ENCODE results near the gene ACTR5. TPM values are rescaled to one million over a fixed set of nuclear protein-coding genes. Genes with fewer than 3 reads are reported as not detected.

ACTR5 gene
- total RNA-seq (2014; rRNA removed; shearing (Covaris generic)), result 21.1 and 22.2 TPM in 2 replicates

- Histone ChIP-seq H3K36me3 (0 out of 2 replicates have a peak, but pooled peaks cover 5% of the 10 kb centered on the region), H3K4me1 (peaks cover 4% of the 10 kb centered on the region; the same call in 1 of the 2 replicates), H3K9me3 (replicated peaks) (no peaks in the 10 kb centered on the region), H3K27ac (peak within 1 kb of the TSS; percentile 51), H3K27me3 (no peaks in the 10 kb centered on the region), H3K4me3 (peak within 1 kb of the TSS; percentile 95)
- peak; percentile 96 to 97 for DNase-seq
These were observed at the start of gene ACTR5 for GRCh38 chr20:38748097-38748860. TSS of gene ACTR5 (plus strand) at chr20:38748460. CDS start at chr20:38748479, 19 bp downstream.

DNA sequence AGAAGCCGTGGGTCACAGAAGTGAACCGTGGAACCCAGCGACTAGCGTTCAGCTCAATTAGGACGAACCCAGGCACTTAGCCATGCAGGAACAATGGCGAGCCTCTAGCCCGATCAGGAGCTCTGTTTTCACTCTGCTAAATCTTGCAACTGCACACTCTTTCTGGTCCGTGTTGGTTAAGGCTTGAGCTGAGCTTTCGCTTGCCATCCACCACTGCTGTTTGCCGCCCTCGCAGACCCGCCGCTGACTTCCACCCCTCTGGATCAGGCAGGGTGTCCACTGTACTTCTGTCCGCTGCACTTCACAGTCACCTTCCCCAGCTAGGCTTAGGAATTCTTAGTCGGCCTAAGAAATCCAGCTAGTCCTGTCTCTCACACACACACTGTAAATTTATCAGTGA lies 49.7 kb upstream of the ACTR5 start:
- peaks cover 45% of the 10 kb centered on the region for H3K27me3 ChIP-seq
- no peak overlapping the region for H3K27ac ChIP-seq
- no peaks in the 10 kb centered on the region for H3K4me1 ChIP-seq
- H3K36me3 ChIP-seq, result no peaks in the 10 kb centered on the region
- no peak for DNase-seq
- no peaks in the 10 kb centered on the region for H3K9me3 ChIP-seq (replicated peaks)
- H3K4me3 ChIP-seq, result no peak overlapping the region

- Histone ChIP-seq H3K4me1 (no peaks in the 10 kb centered on the region), H3K27ac (no peak overlapping the region), H3K4me3 (no peak overlapping the region), H3K36me3 (no peaks in the 10 kb centered on the region), H3K27me3 (peaks cover 45% of the 10 kb centered on the region), H3K9me3 (replicated peaks) (no peaks in the 10 kb centered on the region)
- DNase-seq, result no peak
These were observed 48.1 kb upstream of the ACTR5 start for GRCh38 chr20:38700141-38700540.

- Histone ChIP-seq H3K4me3 (no peak overlapping the region), H3K9me3 (replicated peaks) (no peaks in the 10 kb centered on the region), H3K4me1 (no peaks in the 10 kb centered on the region), H3K27me3 (peaks cover 45% of the 10 kb centered on the region), H3K27ac (no peak overlapping the region), H3K36me3 (no peaks in the 10 kb centered on the region)
- DNase-seq, result no peak
These were observed 47.3 kb upstream of the ACTR5 start for GRCh38 chr20:38700926-38701325.

DNA sequence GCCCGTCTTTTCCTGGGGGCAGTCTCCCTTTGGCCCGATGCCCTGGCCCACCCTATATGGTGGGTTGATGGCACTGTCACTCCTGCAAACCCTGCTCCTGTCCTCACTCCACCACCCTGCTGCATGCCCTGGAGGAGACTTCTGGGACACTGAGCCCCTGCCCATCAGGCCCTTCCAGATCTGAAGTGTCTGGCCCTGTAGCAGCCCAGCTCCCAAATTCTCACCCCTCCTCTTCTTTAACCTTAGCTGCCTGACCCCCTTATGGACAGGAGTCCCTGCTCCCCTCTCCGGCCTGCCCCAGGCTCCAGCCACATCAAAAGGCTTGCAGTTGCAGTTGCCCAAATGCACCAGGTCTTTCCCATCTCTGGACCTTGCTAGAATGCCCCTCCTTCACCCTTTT lies 44.7 kb upstream of the ACTR5 start:
- Histone ChIP-seq H3K36me3 (no peaks in the 10 kb centered on the region), H3K9me3 (replicated peaks) (no peaks in the 10 kb centered on the region), H3K27me3 (peaks cover 43% of the 10 kb centered on the region), H3K4me1 (no peaks in the 10 kb centered on the region), H3K4me3 (no peak overlapping the region), H3K27ac (no peak overlapping the region)
- no peak for DNase-seq

DNA sequence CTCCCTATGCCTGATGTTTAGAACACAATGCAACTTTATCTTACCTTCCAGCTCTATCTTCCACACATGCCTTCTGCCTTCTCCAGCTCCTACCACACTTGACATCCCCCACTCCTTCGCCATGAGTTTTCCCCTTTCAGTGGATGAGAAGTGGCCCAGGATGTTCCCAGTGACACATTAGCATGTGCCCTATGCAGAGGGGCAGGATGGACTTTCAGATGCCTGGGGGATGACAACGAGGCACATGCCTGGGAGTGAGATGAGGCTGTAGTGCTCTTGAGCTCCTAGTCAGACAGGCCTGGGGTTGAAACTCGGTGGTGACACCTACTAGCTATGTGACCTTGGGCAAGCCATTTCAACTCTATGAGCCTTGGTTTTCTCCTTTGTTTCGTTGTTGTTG lies 44.1 kb upstream of the ACTR5 start:
- no peak for DNase-seq
- Histone ChIP-seq H3K9me3 (replicated peaks) (no peaks in the 10 kb centered on the region), H3K4me1 (no peaks in the 10 kb centered on the region), H3K27me3 (peaks cover 40% of the 10 kb centered on the region), H3K36me3 (no peaks in the 10 kb centered on the region), H3K4me3 (no peak overlapping the region), H3K27ac (no peak overlapping the region)

GRCh38 chr20:38706509-38706908 lies 41.8 kb upstream of the ACTR5 start:
- H3K27ac ChIP-seq, result no peak overlapping the region
- H3K36me3 ChIP-seq, result no peaks in the 10 kb centered on the region
- H3K9me3 ChIP-seq (replicated peaks), result no peaks in the 10 kb centered on the region
- no peak overlapping the region for H3K4me3 ChIP-seq
- H3K27me3 ChIP-seq, result peaks cover 20% of the 10 kb centered on the region
- H3K4me1 ChIP-seq, result no peaks in the 10 kb centered on the region
- DNase-seq, result no peak

- no peak for DNase-seq
- H3K9me3 ChIP-seq (replicated peaks), result no peaks in the 10 kb centered on the region
- no peaks in the 10 kb centered on the region for H3K4me1 ChIP-seq
- no peak overlapping the region for H3K27ac ChIP-seq
- H3K4me3 ChIP-seq, result no peak overlapping the region
- peaks cover 26% of the 10 kb centered on the region for H3K27me3 ChIP-seq
- H3K36me3 ChIP-seq, result no peaks in the 10 kb centered on the region
These were observed 34.0 kb upstream of the ACTR5 start for GRCh38 chr20:38714308-38714707.

DNA sequence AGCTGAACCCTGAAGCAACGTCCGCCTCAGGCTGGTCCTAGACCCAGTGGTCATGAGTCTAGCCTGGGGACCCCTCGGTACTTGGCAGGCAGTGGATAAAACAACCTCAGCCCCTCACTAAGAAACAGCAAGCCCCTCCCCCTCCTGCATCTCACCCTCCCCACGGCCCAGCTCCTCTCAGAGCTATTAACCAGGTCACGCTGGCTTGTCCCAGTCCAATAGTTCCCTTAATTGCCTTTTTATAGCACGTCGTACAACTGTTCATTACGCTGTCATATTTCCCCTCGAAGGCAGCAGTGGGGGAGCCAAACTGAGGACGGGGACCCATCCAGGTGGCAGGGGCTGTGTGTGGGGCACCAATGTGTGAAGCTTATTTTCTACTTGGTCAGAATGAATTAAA lies 32.6 kb upstream of the ACTR5 start:
- Histone ChIP-seq H3K27ac (no peak overlapping the region), H3K4me1 (no peaks in the 10 kb centered on the region)

GRCh38 chr20:38722683-38723016 lies 25.6 kb upstream of the ACTR5 start:
- DNase-seq, result no peak

More for the DNA sequence above, 32.6 kb upstream of the ACTR5 start:
- Histone ChIP-seq H3K4me3 (no peak overlapping the region), H3K9me3 (replicated peaks) (no peaks in the 10 kb centered on the region), H3K36me3 (no peaks in the 10 kb centered on the region), H3K27me3 (peaks cover 34% of the 10 kb centered on the region)
- no peak for DNase-seq

DNA sequence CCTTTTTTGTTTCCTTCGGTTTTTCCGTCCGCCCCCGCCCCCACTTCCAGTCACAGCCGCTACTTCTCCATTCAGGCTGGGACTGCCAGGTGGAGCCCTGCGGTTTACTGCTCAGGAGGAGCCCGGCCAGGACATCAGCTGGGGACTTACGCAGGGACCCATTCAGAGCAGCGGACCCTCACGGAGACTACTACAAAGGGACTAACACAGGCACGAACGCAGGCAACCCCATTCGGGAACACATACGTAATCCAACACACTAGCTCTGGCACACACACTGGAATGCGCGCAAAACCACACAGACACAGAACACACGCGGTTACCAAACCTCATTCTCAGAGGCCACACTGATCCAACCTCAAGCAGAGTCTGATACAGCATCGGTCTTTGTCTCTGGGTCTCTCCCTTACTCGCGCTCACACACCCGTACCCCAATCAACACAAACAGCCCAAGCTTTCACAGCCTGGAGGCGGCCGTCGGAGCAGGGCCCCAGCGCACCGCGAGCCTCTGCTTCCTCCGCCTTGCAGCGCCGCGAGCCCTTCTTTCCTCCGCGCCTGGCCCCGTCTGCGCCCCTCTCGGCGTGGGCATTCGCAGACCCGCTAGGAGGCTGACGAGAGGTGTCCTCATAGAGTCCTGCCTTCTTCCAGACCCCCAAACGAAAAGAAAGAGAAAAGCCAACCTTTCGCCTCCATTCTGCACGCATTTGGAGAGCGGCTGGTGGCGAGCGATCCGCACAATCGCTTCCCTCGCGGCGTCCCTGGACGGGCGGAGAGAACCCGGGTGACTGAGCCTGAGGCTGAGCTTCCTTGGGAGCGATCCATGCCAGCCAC lies 25.0 kb upstream of the ACTR5 start:
- Histone ChIP-seq H3K9me3 (replicated peaks) (no peaks in the 10 kb centered on the region), H3K4me1 (no peaks in the 10 kb centered on the region), H3K27me3 (peaks cover 30% of the 10 kb centered on the region), H3K27ac (no peak overlapping the region), H3K36me3 (no peaks in the 10 kb centered on the region), H3K4me3 (no peak overlapping the region)
- DNase-seq, result no peak

More at GRCh38 chr20:38722683-38723016, 25.6 kb upstream of the ACTR5 start:
- Histone ChIP-seq H3K27me3 (peaks cover 30% of the 10 kb centered on the region), H3K9me3 (replicated peaks) (no peaks in the 10 kb centered on the region), H3K4me1 (no peaks in the 10 kb centered on the region), H3K36me3 (no peaks in the 10 kb centered on the region), H3K4me3 (no peak overlapping the region), H3K27ac (no peak overlapping the region)

GRCh38 chr20:38723848-38724625 lies 24.2 kb upstream of the ACTR5 start, which contains the start of gene SLC32A1:
TSS of gene SLC32A1 (plus strand) at chr20:38724486. CDS start at chr20:38724725, 239 bp downstream.
- Histone ChIP-seq H3K4me1 (no peaks in the 10 kb centered on the region; the same call in 1 of the 2 replicates), H3K4me3 (no peak within 1 kb of the TSS), H3K36me3 (no peaks in the 10 kb centered on the region), H3K27me3 (peaks cover 30% of the 10 kb centered on the region), H3K27ac (no peak within 1 kb of the TSS), H3K9me3 (replicated peaks) (no peaks in the 10 kb centered on the region)
- no peak for DNase-seq

DNA sequence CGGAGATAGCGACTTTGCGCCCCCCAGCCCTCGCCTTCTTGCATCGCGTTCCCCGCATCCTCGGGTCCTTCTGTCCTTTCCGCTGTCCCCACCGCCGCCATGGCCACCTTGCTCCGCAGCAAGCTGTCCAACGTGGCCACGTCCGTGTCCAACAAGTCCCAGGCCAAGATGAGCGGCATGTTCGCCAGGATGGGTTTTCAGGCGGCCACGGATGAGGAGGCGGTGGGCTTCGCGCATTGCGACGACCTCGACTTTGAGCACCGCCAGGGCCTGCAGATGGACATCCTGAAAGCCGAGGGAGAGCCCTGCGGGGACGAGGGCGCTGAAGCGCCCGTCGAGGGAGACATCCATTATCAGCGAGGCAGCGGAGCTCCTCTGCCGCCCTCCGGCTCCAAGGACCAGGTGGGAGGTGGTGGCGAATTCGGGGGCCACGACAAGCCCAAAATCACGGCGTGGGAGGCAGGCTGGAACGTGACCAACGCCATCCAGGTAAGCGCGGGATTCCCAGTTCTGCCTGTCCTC lies 23.6 kb upstream of the ACTR5 start:
- Histone ChIP-seq H3K36me3 (no peaks in the 10 kb centered on the region), H3K27me3 (peaks cover 30% of the 10 kb centered on the region), H3K4me1 (peaks cover 4% of the 10 kb centered on the region), H3K9me3 (replicated peaks) (no peaks in the 10 kb centered on the region), H3K27ac (no peak overlapping the region), H3K4me3 (no peak overlapping the region)
- no peak for DNase-seq

- Histone ChIP-seq H3K36me3 (no peaks in the 10 kb centered on the region), H3K4me1 (peaks cover 5% of the 10 kb centered on the region), H3K27me3 (peaks cover 32% of the 10 kb centered on the region), H3K4me3 (no peak overlapping the region), H3K9me3 (replicated peaks) (no peaks in the 10 kb centered on the region), H3K27ac (no peak overlapping the region)
- DNase-seq, result peak in 1 of 2 experiments; percentile 45
These were observed 22.9 kb upstream of the ACTR5 start for GRCh38 chr20:38725148-38725901.

Data from SJCRH30 (cell line).